Measurements from ENCODE around the gene COX19.
A peak's percentile ranks its signal among the peaks of the same experiment; 100 is the strongest.

COX19 gene

DNA sequence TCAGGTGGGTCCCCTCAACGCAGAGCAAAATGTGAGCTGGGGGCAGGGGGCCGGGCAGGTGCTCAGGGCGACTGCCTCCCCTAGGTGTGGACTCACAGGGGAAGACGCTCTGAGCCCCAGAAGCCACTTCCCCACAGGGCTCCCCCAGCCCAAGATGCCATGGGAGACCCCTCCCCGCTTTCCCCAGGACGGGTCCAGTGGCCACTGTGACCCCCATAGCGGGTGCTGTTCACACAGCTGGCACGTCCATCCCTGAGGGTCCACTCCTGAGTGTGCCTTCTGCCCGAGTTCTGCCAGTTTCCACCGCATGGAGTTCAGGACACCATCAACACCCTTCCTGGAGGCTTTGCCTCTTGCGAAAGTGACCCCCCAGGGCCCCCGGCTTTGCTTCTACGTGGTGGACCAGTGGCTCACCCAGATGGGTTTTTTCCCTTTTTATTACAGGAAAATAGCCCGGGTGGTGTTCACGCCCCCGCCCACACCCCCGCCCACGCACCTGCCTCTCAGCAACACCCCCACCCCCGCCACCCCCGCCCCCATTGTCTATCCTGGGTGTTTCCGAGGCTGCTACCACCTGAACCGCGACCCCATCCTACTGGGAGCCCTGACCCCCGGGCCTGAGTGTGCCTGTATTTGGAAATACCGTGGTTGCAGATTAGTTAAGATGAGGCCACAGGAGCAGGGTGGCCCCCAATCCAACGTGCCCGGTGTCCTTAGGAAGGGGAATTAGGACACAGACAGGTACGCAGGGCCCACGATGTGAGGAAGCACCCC lies 52.8 kb downstream of the COX19 start:
- peak; percentile 42 for DNase-seq

DNA sequence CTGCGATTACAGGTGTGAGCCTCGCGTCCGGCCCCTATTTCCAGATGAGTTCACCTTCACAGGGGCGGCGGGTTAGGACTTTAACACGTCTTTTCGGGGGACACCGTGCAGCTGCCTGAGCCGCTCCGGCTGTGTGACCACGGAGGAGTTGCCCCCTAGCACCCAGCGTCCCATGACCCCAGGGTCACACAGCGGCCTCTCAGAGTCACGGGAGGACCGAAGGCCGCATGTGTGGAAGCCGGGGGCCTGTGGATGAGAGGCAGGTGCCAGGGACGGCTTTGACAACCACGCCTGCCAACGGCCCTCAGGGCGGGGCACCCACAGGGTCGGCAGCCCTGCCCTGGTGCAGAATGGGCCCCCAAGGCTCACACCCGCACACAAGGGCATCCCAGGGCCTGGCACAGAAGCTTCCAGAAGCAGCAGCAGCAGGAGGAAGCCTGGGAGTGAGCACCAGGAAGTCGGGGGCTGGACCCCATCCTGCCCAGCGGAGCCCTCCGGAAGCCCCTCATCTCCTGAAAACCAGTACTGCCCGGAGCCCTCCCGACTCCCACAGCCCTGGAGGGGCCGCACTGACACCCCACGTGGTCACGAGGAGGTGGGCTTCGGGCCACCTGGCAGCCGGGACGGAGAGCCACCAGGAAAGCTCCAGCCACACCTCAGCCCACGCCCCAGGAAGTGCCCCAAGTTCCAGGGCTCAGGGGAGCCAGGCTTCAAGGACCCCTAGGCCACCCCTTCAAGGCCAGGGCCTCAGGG lies 53.6 kb downstream of the COX19 start:
- no peak for DNase-seq

- DNase-seq, result no peak
Observed at GRCh38 chr7:921071-921461, 54.3 kb downstream of the COX19 start.

DNA sequence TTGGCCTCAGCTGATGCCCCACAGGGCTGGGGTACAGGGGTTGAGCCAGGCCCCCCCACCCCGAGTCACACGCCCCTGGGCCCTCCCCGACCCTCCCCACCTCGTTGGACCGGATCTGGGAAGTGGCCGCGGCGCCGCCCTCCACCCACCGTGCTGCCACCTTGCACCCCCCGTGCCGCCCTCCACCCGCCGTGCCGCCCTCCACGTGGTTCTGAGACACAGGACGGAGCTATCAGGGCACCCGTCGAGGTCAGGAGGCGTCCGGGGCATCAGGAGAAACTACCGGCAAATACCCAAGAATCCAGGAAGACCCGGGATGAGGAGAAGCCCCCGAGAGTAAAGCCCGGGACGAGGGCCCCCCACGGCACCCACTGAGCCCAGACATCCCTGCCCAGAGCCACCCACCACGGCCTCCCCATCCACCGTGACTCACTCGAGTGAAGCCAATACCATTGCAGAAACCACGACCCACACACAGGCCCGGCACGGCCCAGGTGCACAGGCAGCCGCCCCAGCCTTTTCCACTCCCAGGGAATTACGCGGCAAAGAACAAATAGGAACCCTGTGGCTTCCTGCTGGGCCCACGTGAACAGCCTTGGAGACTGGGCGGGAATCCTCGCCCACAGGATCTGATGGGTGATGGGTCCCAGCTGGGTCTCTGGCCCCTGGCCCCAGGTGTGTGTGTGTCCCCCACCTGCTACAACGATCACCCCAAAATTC lies 54.8 kb downstream of the COX19 start:
- DNase-seq, result no peak

- no peak for DNase-seq
Observed at GRCh38 chr7:919924-920341, 55.4 kb downstream of the COX19 start.

DNA sequence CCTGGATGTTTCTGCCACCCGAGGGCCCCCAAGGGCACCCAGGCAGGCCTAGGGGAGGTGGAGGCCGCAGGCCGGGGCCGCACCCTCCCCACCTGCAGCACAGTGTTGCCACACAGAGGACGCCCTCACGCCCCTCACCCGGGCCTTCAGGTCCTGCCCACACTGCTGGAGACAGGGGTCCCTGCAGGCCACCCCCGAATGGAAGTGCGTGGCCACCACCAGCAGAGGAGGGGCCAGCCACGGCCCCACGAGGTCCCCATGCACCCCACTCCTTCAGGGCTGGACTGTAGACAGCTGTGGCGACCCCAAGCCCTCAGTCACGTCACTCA lies 56.3 kb downstream of the COX19 start:
- no peak for DNase-seq

- no peak for DNase-seq
Observed at GRCh38 chr7:918441-919113, 56.8 kb downstream of the COX19 start.

DNA sequence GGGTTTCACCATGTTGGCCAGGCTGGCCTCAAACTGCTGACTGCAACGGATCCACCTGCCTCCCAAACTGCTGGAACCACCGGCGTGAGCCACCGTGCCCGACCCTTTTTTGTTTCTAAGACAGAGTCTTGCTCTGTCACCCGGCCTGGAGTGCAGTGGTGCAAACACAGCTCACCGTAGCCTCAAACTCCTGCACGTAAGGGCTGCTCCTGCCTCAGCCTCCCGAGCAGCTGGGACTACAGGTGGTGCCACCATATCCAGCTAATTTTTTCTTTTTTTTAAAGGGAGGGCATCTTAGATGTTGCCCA lies 57.3 kb downstream of the COX19 start:
- no peak for DNase-seq

- no peak for DNase-seq
Observed at GRCh38 chr7:917255-918117, 57.9 kb downstream of the COX19 start.

- no peak for DNase-seq
Observed at GRCh38 chr7:916291-916941, 58.9 kb downstream of the COX19 start.

Data from activated CD4-positive, alpha-beta T cell treated with anti-CD3 and anti-CD28 coated beads, Interleukin-2, amount 50 U/mL, for 1 hour (primary cell).